Stimulated activated CD8-positive, alpha-beta memory T cell treated with anti-CD3 and anti-CD28 coated beads, Interleukin-7, amount 100 ng/mL, for 48 hours (primary cell): ENCODE measurements around the gene BRMS1.
"Not testable (repeated sequence)": the region's sequence is repeated elsewhere in the genome, so short reads cannot be mapped to it uniquely, and the experiment has no call there.

ENCODE experiments used
- DNase-seq, 2 donors: peaks; one replicate each; pipeline ENCODE4 v3.0.0-alpha.2; 2020; ENCODE audit warnings: low read depth in 1 of 2; ENCODE audit errors: extremely low read depth in 1 of 2

BRMS1 gene

GRCh38 chr11:66326261-66327111, 18.4 kb downstream of the BRMS1 start:
- no peak for DNase-seq

- no peak for DNase-seq
These were observed 19.6 kb downstream of the BRMS1 start for GRCh38 chr11:66325263-66325671.

GRCh38 chr11:66324664-66325063, 20.2 kb downstream of the BRMS1 start:
- no peak for DNase-seq

- no peak for DNase-seq
These were observed 21.2 kb downstream of the BRMS1 start for GRCh38 chr11:66323684-66324083.

GRCh38 chr11:66322732-66323427, 22.0 kb downstream of the BRMS1 start:
- DNase-seq: no peak

GRCh38 chr11:66321606-66322005, 23.3 kb downstream of the BRMS1 start:
- DNase-seq: no peak

- DNase-seq: not testable (repeated sequence)
These were observed 24.2 kb downstream of the BRMS1 start for GRCh38 chr11:66320748-66321147.

GRCh38 chr11:66320289-66320688, 24.6 kb downstream of the BRMS1 start:
- DNase-seq: not testable (repeated sequence)

GRCh38 chr11:66318600-66318970, 26.3 kb downstream of the BRMS1 start:
- no peak for DNase-seq

GRCh38 chr11:66317723-66318599, 26.9 kb downstream of the BRMS1 start:
- DNase-seq: peak in 1 of 2 donors; percentile 69

GRCh38 chr11:66317322-66317722, 27.6 kb downstream of the BRMS1 start:
- no peak for DNase-seq

- DNase-seq: no peak
These were observed 28.1 kb downstream of the BRMS1 start, which contains the start of gene CD248 for GRCh38 chr11:66316849-66317251. TSS of gene CD248 (minus strand) at chr11:66317044. CDS start at chr11:66317027, 17 bp downstream.

GRCh38 chr11:66315921-66316811, 28.7 kb downstream of the BRMS1 start:
- no peak for DNase-seq

- DNase-seq: no peak
These were observed 29.4 kb downstream of the BRMS1 start for GRCh38 chr11:66315498-66315885.

- no peak for DNase-seq
These were observed 30.1 kb downstream of the BRMS1 start for GRCh38 chr11:66314561-66315497.

- DNase-seq: no peak
These were observed 30.8 kb downstream of the BRMS1 start for GRCh38 chr11:66314186-66314501.

GRCh38 chr11:66313321-66314185, 31.4 kb downstream of the BRMS1 start:
- DNase-seq: no peak
